GM21423 (cell line): Measurements from ENCODE around the gene ZNF500.
"Not testable (repeated sequence)": the region's sequence is repeated elsewhere in the genome, so short reads cannot be mapped to it uniquely, and the experiment has no call there.

Experiments
- ATAC-seq: cut with Tn5 transposase; IDR thresholded peaks from one replicate; pipeline ENCODE4 v1.9.1; 2021; ENCODE audit warnings: mild to moderate bottlenecking, moderate library complexity; ENCODE audit not compliant: unreplicated experiment

ZNF500 gene

GRCh38 chr16:4746991-4747574, 19.9 kb downstream of the ZNF500 start:
- no peak for ATAC-seq

- no peak for ATAC-seq
Observed at GRCh38 chr16:4746215-4746614, 20.7 kb downstream of the ZNF500 start.

GRCh38 chr16:4745274-4745569, 21.7 kb downstream of the ZNF500 start:
- no peak for ATAC-seq

GRCh38 chr16:4744555-4745273, 22.2 kb downstream of the ZNF500 start:
- ATAC-seq, result no peak

- ATAC-seq, result no peak
Observed at GRCh38 chr16:4743226-4743878, 23.6 kb downstream of the ZNF500 start.

- ATAC-seq, result not testable (repeated sequence)
Observed at GRCh38 chr16:4738370-4738769, 28.6 kb downstream of the ZNF500 start.

- ATAC-seq, result no peak
Observed at GRCh38 chr16:4737545-4737944, 29.4 kb downstream of the ZNF500 start.

GRCh38 chr16:4736546-4736945, 30.4 kb downstream of the ZNF500 start:
- ATAC-seq, result no peak

- ATAC-seq, result peak; percentile 70
Observed at GRCh38 chr16:4734730-4735535, 32.0 kb downstream of the ZNF500 start.

- ATAC-seq, result peak; percentile 78
Observed at GRCh38 chr16:4734063-4734729, 32.8 kb downstream of the ZNF500 start, which contains the start of the genes ANKS3 and DNAAF8. ANKS3 (minus strand) TSS chr16:4734271; CDS start chr16:4730149, 4,122 bp downstream. DNAAF8 (plus strand) TSS chr16:4734537; CDS start chr16:4736515, 1,978 bp downstream.

GRCh38 chr16:4733747-4734062, 33.3 kb downstream of the ZNF500 start:
- ATAC-seq, result peak; percentile 5

GRCh38 chr16:4733211-4733742, 33.7 kb downstream of the ZNF500 start:
- ATAC-seq, result no peak

GRCh38 chr16:4729876-4730275, 37.1 kb downstream of the ZNF500 start:
- ATAC-seq, result no peak

- ATAC-seq, result no peak
Observed at GRCh38 chr16:4728676-4729075, 38.3 kb downstream of the ZNF500 start.

GRCh38 chr16:4726616-4727015, 40.3 kb downstream of the ZNF500 start:
- ATAC-seq, result no peak

GRCh38 chr16:4724661-4725270, 42.2 kb downstream of the ZNF500 start:
- ATAC-seq, result no peak

- no peak for ATAC-seq
Observed at GRCh38 chr16:4723071-4723767, 43.7 kb downstream of the ZNF500 start.

GRCh38 chr16:4718466-4718865, 48.5 kb downstream of the ZNF500 start:
- no peak for ATAC-seq

- no peak for ATAC-seq
Observed at GRCh38 chr16:4714996-4715395, 52.0 kb downstream of the ZNF500 start.
